ENCODE data around the gene PROP1.
"Not testable (repeated sequence)": the region's sequence is repeated elsewhere in the genome, so short reads cannot be mapped to it uniquely, and the experiment has no call there.

The PROP1 gene

GRCh38 chr5:177973066-177973635, 22.9 kb downstream of the PROP1 start:
- H3K9me2 ChIP-seq (replicated peaks; ENCODE audit: control insufficient read depth, low read length), result no peaks in the 10 kb centered on the region
- H3K4me3 ChIP-seq (ENCODE audit: low read length), result no peak overlapping the region
- H3K27ac ChIP-seq (ENCODE audit: low read depth, low read length), result no peak overlapping the region
- no peaks in the 10 kb centered on the region for H3K79me2 ChIP-seq (ENCODE audit: control insufficient read depth, low read length)
- no peaks in the 10 kb centered on the region for H3K36me3 ChIP-seq (ENCODE audit: control insufficient read depth, low read length)
- no peaks in the 10 kb centered on the region for H3K27me3 ChIP-seq (ENCODE audit: control insufficient read depth, low read length)
- no peak overlapping the region for H3K4me2 ChIP-seq (ENCODE audit: low read length)
- H3K4me1 ChIP-seq (ENCODE audit: control insufficient read depth, low read length), result peaks cover 5% of the 10 kb centered on the region
- H4K20me1 ChIP-seq (ENCODE audit: control insufficient read depth, insufficient read depth, low read depth, low read length), result no peaks in the 10 kb centered on the region
- H3K9me3 ChIP-seq (ENCODE audit: control insufficient read depth, insufficient read depth, low read length), result no peaks in the 10 kb centered on the region
- no peaks in the 10 kb centered on the region for H3F3A ChIP-seq (ENCODE audit: control insufficient read depth, insufficient read depth)
- no peak for TF ChIP-seq CTCF (IDR thresholded peaks at IDR 0.05; ENCODE audit: low read depth, low read length, poor library complexity, severe bottlenecking)
- no peak for TF ChIP-seq EZH2phosphoT487 (IDR thresholded peaks at IDR 0.05; ENCODE audit: borderline replicate concordance, low read length)

GRCh38 chr5:177972613-177973012, 23.4 kb downstream of the PROP1 start:
- H3K9me3 ChIP-seq (ENCODE audit: control insufficient read depth, insufficient read depth, low read length), result no peaks in the 10 kb centered on the region
- H3F3A ChIP-seq (ENCODE audit: control insufficient read depth, insufficient read depth), result no peaks in the 10 kb centered on the region
- no peak overlapping the region for H3K4me2 ChIP-seq (ENCODE audit: low read length)
- no peaks in the 10 kb centered on the region for H4K20me1 ChIP-seq (ENCODE audit: control insufficient read depth, insufficient read depth, low read depth, low read length)
- H3K79me2 ChIP-seq (ENCODE audit: control insufficient read depth, low read length), result no peaks in the 10 kb centered on the region
- H3K27ac ChIP-seq (ENCODE audit: low read depth, low read length), result no peak overlapping the region
- no peaks in the 10 kb centered on the region for H3K36me3 ChIP-seq (ENCODE audit: control insufficient read depth, low read length)
- H3K27me3 ChIP-seq (ENCODE audit: control insufficient read depth, low read length), result no peaks in the 10 kb centered on the region
- H3K4me3 ChIP-seq (ENCODE audit: low read length), result no peak overlapping the region
- no peak for TF ChIP-seq EZH2phosphoT487 (IDR thresholded peaks at IDR 0.05; ENCODE audit: borderline replicate concordance, low read length)
- peaks cover 5% of the 10 kb centered on the region for H3K4me1 ChIP-seq (ENCODE audit: control insufficient read depth, low read length)
- H3K9me2 ChIP-seq (replicated peaks; ENCODE audit: control insufficient read depth, low read length), result no peaks in the 10 kb centered on the region

- H3K36me3 ChIP-seq (ENCODE audit: control insufficient read depth, low read length); H3K4me2 ChIP-seq (ENCODE audit: low read length); H3K4me3 ChIP-seq (ENCODE audit: low read length); H3K9me3 ChIP-seq (ENCODE audit: control insufficient read depth, insufficient read depth, low read length); H4K20me1 ChIP-seq (ENCODE audit: control insufficient read depth, insufficient read depth, low read depth, low read length); H3K4me1 ChIP-seq (ENCODE audit: control insufficient read depth, low read length); H3K79me2 ChIP-seq (ENCODE audit: control insufficient read depth, low read length); H3F3A ChIP-seq (ENCODE audit: control insufficient read depth, insufficient read depth); H3K9me2 ChIP-seq (replicated peaks; ENCODE audit: control insufficient read depth, low read length); H3K27me3 ChIP-seq (ENCODE audit: control insufficient read depth, low read length); H3K27ac ChIP-seq (ENCODE audit: low read depth, low read length): not testable (repeated sequence)
Observed at GRCh38 chr5:177972014-177972413, 24.0 kb downstream of the PROP1 start.

GRCh38 chr5:177968661-177969211, 27.3 kb downstream of the PROP1 start:
- Histone ChIP-seq H3F3A (ENCODE audit: control insufficient read depth, insufficient read depth) (no peaks in the 10 kb centered on the region), H3K4me3 (ENCODE audit: low read length) (no peak overlapping the region), H4K20me1 (ENCODE audit: control insufficient read depth, insufficient read depth, low read depth, low read length) (no peaks in the 10 kb centered on the region), H3K27ac (ENCODE audit: low read depth, low read length) (no peak overlapping the region), H3K79me2 (ENCODE audit: control insufficient read depth, low read length) (no peaks in the 10 kb centered on the region), H3K4me2 (ENCODE audit: low read length) (no peak overlapping the region), H3K9me3 (ENCODE audit: control insufficient read depth, insufficient read depth, low read length) (no peaks in the 10 kb centered on the region), H3K27me3 (ENCODE audit: control insufficient read depth, low read length) (no peaks in the 10 kb centered on the region), H3K36me3 (ENCODE audit: control insufficient read depth, low read length) (no peaks in the 10 kb centered on the region), H3K9me2 (replicated peaks; ENCODE audit: control insufficient read depth, low read length) (no peaks in the 10 kb centered on the region), H3K4me1 (ENCODE audit: control insufficient read depth, low read length) (no peaks in the 10 kb centered on the region)
- TF ChIP-seq CTCF (IDR thresholded peaks at IDR 0.05; ENCODE audit: low read depth, low read length, poor library complexity, severe bottlenecking) (no peak), EZH2phosphoT487 (IDR thresholded peaks at IDR 0.05; ENCODE audit: borderline replicate concordance, low read length) (no peak)

Data from DOHH2 (cell line).